Stimulated activated naive CD8-positive, alpha-beta T cell treated with anti-CD3 and anti-CD28 coated beads, Interleukin-15, Interleukin-2, amounts not matched to agents 100 ng/mL and 50 ng/mL, for 24 hours (primary cell): ENCODE data around the gene C13orf46.
"Not testable (repeated sequence)": the region's sequence is repeated elsewhere in the genome, so short reads cannot be mapped to it uniquely, and the experiment has no call there.

Experiments
- H3K27ac Mint-ChIP-seq: one replicate; pipeline ENCODE4 v1.8.0; 2021; ENCODE audit warnings: mild to moderate bottlenecking, mixed read lengths
- H3K27me3 Mint-ChIP-seq: one replicate; pipeline ENCODE4 v1.8.0; 2021; ENCODE audit warnings: mixed read lengths
- H3K36me3 Mint-ChIP-seq: one replicate; pipeline ENCODE4 v1.8.0; 2021; ENCODE audit warnings: low read depth, mixed read lengths
- H3K4me1 Mint-ChIP-seq: one replicate; pipeline ENCODE4 v1.8.0; 2021; ENCODE audit warnings: low read depth, mixed read lengths
- H3K4me3 Mint-ChIP-seq: one replicate; pipeline ENCODE4 v1.8.0; 2021; ENCODE audit warnings: mild to moderate bottlenecking, mixed read lengths
- H3K9me3 Mint-ChIP-seq: one replicate; pipeline ENCODE4 v1.8.0; 2021; ENCODE audit warnings: mixed read lengths

C13orf46 gene

DNA sequence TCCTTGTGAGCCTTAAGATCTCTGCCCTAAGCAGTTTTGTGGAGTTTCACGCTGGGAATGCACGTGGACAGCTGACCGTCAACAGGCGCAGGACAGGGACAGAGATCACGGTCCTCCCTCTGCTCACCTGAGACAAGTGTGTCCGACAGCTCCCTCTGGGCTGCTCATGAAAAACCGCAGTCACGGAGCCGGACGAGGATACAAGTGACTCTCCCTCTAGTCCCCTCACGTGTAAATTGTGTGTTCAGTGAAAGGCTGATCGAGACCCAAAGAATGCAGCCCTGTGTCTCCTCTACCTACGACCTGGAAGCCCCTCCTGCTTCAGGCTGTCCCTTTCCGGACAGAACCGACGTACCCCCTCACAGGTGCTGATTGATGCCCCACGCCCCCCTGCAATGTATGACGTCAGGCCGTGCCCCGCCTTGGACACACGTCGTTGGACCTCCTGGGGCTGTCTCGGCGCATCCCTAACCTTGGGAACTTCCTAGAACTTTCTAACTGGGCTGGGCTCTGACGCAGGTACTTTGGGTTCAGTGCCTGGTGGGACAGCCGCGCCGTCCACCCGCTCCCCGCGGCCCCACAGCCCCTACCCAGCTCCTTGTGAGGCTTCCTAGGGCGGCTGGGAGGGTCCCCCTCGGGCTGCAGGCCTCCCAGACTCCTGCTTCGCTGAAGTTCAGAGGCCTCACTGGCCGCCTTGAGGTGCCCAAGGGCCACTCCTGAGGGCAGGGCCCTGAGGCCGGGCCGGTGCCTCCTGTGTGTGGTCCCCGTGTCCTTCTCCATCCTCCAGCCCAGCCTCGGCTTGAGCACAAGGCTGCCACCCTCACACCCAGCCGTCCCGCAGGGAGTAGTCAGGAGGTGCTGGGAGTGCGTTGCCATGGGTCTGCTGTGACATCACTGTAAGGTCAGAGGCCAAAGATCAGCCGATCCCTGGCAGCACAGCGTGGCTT lies at the start of gene C13orf46:
TSS of gene C13orf46 (minus strand) at position 859 of the 947 bp plus-strand sequence. CDS start at position 780, 79 bp downstream.
- Mint-ChIP-seq H3K27me3 (no peaks in the 10 kb centered on the region), H3K4me1 (no peaks in the 10 kb centered on the region), H3K36me3 (peaks cover 14% of the 10 kb centered on the region), H3K27ac (no peak within 1 kb of the TSS), H3K4me3 (no peak within 1 kb of the TSS), H3K9me3 (no peaks in the 10 kb centered on the region)

DNA sequence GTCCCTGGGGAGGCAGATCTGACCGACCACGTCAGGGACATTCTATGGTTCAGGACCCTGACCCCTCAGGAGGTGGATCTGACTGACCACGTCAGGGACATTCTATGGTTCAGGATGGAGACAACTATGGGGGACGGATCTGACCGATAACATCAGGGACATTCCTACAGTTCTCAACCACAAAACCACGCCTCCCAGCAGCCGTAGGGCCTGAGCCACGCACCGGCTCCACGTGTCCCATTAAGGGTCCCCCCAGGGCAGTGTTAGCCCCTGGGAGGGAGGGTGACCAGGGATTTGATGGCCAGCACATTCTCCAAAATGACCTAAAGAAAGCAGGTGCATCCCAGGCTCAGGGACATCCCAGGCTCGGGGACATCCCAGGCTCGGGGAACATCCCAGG lies 49.0 kb upstream of the C13orf46 start:
- Mint-ChIP-seq H3K27me3 (no peaks in the 10 kb centered on the region), H3K27ac (no peak overlapping the region), H3K4me1 (no peaks in the 10 kb centered on the region), H3K36me3 (peaks cover 23% of the 10 kb centered on the region), H3K4me3 (no peak overlapping the region), H3K9me3 (no peaks in the 10 kb centered on the region)

DNA sequence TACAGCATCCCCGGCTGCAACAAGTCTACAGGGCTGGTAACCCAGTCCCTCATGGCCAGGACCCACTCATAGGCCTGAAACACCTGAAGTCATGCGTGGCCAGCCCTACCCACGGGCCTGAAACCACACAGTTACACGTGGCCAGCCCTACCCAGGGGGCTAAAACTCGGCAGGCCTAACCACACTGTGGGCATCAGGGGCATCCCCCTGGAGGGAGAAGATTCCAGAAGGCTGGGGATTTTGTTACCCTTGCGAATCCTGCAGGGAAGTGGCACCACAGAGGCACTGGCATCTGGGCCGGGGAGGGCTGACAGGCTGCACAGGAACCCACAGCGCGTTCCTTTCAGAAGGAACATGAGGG lies 48.4 kb upstream of the C13orf46 start:
- Mint-ChIP-seq H3K4me3 (no peak overlapping the region), H3K4me1 (no peaks in the 10 kb centered on the region), H3K27me3 (no peaks in the 10 kb centered on the region), H3K9me3 (no peaks in the 10 kb centered on the region), H3K27ac (no peak overlapping the region), H3K36me3 (peaks cover 21% of the 10 kb centered on the region)

GRCh38 chr13:114021464-114022308 lies 47.8 kb upstream of the C13orf46 start:
- Mint-ChIP-seq H3K4me1 (peaks cover 2% of the 10 kb centered on the region), H3K9me3 (no peaks in the 10 kb centered on the region), H3K27me3 (no peaks in the 10 kb centered on the region), H3K4me3 (no peak overlapping the region), H3K36me3 (peaks cover 24% of the 10 kb centered on the region), H3K27ac (no peak overlapping the region)

- Mint-ChIP-seq H3K4me3 (no peak overlapping the region), H3K4me1 (peaks cover 10% of the 10 kb centered on the region), H3K36me3 (peaks cover 28% of the 10 kb centered on the region), H3K9me3 (no peaks in the 10 kb centered on the region), H3K27me3 (no peaks in the 10 kb centered on the region), H3K27ac (no peak overlapping the region)
Observed at GRCh38 chr13:114020750-114021463, 47.0 kb upstream of the C13orf46 start.

- H3K9me3 Mint-ChIP-seq, H3K27me3 Mint-ChIP-seq, H3K4me3 Mint-ChIP-seq, H3K27ac Mint-ChIP-seq: not testable (repeated sequence)
- H3K4me1 Mint-ChIP-seq: peaks cover 14% of the 10 kb centered on the region
- peaks cover 28% of the 10 kb centered on the region for H3K36me3 Mint-ChIP-seq
Observed at GRCh38 chr13:114020134-114020533, 46.3 kb upstream of the C13orf46 start.

- H3K4me1 Mint-ChIP-seq: peaks cover 14% of the 10 kb centered on the region
- no peaks in the 10 kb centered on the region for H3K9me3 Mint-ChIP-seq
- no peak overlapping the region for H3K27ac Mint-ChIP-seq
- no peaks in the 10 kb centered on the region for H3K27me3 Mint-ChIP-seq
- H3K4me3 Mint-ChIP-seq: no peak overlapping the region
- H3K36me3 Mint-ChIP-seq: peaks cover 28% of the 10 kb centered on the region
Observed at GRCh38 chr13:114019367-114019766, 45.5 kb upstream of the C13orf46 start.

DNA sequence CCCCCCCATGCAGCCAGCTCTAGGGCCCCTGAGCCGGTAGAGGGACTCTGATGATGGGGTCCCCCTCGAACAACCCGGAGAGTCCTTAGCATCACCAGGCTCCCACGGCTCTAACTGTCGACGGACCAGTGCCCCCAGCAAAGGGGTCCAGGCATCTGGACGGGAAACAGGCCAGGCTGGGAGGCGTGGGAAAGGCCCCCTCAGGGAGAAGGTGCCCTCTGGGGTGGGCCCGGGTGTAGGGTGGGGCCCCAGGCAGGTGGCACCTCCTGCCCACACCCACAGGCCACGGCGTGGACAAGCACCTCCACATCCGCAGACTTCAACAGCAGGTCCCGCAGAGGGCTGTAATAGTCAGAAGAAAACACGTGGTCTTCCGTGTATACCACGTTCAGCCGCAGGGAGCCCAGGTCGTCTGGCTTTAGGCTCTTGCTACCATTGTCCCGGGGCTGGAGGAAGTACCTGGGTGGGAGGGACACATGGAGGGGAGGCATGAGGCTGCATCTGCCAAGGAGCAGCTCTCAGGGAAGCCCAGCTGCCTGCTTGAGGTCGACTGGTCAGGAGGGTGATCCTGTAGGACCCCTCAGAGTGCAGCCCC lies 44.7 kb upstream of the C13orf46 start:
- Mint-ChIP-seq H3K27me3 (no peaks in the 10 kb centered on the region), H3K4me3 (no peak overlapping the region), H3K9me3 (no peaks in the 10 kb centered on the region), H3K4me1 (peaks cover 14% of the 10 kb centered on the region), H3K36me3 (peaks cover 25% of the 10 kb centered on the region), H3K27ac (no peak overlapping the region)

DNA sequence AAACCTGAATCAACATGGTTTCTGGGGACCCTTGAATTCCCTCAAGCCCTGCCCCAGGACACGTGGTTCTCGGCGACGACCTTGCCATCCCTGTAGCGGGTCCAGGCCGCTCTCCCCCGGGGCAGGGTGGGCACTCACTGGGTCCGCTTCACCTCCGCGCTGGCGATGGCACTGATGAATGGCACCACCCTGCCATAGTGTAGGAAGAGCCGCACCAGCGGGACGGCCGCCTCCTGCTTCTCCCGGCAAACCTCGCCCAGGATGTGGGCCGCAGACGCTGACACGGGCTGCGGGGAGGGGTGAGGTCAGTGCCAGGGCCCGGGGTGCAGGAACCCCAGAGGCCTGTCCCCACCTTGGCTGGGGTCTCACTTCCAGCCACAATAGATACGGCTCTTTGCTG lies 44.1 kb upstream of the C13orf46 start:
- H3K27ac Mint-ChIP-seq: no peak overlapping the region
- H3K27me3 Mint-ChIP-seq: no peaks in the 10 kb centered on the region
- H3K4me1 Mint-ChIP-seq: peaks cover 14% of the 10 kb centered on the region
- peaks cover 25% of the 10 kb centered on the region for H3K36me3 Mint-ChIP-seq
- no peak overlapping the region for H3K4me3 Mint-ChIP-seq
- no peaks in the 10 kb centered on the region for H3K9me3 Mint-ChIP-seq

DNA sequence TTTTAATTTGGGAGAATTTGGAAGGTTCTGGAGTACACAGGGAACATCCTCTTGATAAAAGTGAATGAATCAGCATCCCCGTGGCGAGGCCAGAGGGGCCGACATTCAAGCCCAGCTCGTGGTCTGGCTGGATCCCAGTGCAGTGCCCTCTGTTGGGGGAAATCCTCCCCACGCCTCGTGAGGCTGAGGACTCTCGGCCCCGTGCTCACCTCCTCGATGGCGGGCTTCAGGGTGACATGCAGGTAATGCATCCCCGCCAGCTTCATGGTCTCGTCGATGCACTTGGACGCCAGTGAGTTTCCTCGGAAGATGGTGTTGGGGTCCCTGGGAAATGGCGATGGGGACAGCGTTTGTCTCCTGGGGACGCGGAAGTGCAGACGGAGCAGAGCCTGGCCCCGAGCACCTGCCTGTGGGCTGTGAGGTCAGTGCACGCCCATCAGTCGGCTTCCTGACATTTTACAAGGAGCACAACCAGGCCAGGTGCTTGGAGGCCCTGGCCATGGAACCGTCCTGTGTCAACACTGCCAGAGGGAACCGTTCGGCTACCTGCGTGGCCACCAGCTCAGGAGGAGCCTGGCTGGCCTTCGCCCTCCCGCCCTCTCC lies 43.3 kb upstream of the C13orf46 start:
- Mint-ChIP-seq H3K27me3 (no peaks in the 10 kb centered on the region), H3K9me3 (no peaks in the 10 kb centered on the region), H3K36me3 (peaks cover 25% of the 10 kb centered on the region), H3K4me1 (peaks cover 14% of the 10 kb centered on the region), H3K27ac (peak overlapping the region; percentile 67), H3K4me3 (no peak overlapping the region)

- H3K4me3 Mint-ChIP-seq: no peak overlapping the region
- H3K27ac Mint-ChIP-seq: peak overlapping the region; percentile 82
- no peaks in the 10 kb centered on the region for H3K27me3 Mint-ChIP-seq
Observed at GRCh38 chr13:114016321-114017027, 42.6 kb upstream of the C13orf46 start.

DNA sequence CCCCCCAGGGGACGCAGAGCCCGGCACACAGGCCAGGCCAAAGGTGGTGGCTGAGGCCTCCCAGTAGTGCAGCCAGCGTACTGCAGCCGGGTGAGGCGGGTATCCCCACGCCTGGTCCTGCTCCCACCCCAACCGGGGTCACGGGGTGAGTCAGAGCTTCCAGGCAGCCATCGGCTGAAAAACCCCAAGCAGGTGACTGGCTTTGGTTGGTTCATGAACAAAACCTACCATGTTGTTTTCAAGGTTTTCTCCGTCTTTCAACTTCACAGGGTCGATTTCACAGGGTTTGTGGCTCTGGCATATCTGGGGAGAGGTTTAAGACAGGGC lies 42.1 kb upstream of the C13orf46 start:
- no peaks in the 10 kb centered on the region for H3K27me3 Mint-ChIP-seq
- peaks cover 26% of the 10 kb centered on the region for H3K36me3 Mint-ChIP-seq
- H3K27ac Mint-ChIP-seq: peak overlapping the region; percentile 82
- H3K4me3 Mint-ChIP-seq: no peak overlapping the region
- H3K4me1 Mint-ChIP-seq: peaks cover 17% of the 10 kb centered on the region
- H3K9me3 Mint-ChIP-seq: no peaks in the 10 kb centered on the region

More at GRCh38 chr13:114016321-114017027, 42.6 kb upstream of the C13orf46 start:
- Mint-ChIP-seq H3K36me3 (peaks cover 25% of the 10 kb centered on the region), H3K9me3 (no peaks in the 10 kb centered on the region), H3K4me1 (peaks cover 14% of the 10 kb centered on the region)

- peaks cover 26% of the 10 kb centered on the region for H3K36me3 Mint-ChIP-seq
- no peaks in the 10 kb centered on the region for H3K9me3 Mint-ChIP-seq
- no peak overlapping the region for H3K27ac Mint-ChIP-seq
- no peak overlapping the region for H3K4me3 Mint-ChIP-seq
- no peaks in the 10 kb centered on the region for H3K27me3 Mint-ChIP-seq
- H3K4me1 Mint-ChIP-seq: peaks cover 19% of the 10 kb centered on the region
Observed at GRCh38 chr13:114015111-114015968, 41.5 kb upstream of the C13orf46 start.
